Measurements from ENCODE around the gene HSD11B1. TPM values are rescaled to one million over a fixed set of nuclear protein-coding genes. Genes with fewer than 3 reads are reported as not detected.

HSD11B1 gene
- total and polyA plus RNA-seq, 9 donors, result 0.18 to 0.43 (median 0.23) TPM; not detected in 4

DNA sequence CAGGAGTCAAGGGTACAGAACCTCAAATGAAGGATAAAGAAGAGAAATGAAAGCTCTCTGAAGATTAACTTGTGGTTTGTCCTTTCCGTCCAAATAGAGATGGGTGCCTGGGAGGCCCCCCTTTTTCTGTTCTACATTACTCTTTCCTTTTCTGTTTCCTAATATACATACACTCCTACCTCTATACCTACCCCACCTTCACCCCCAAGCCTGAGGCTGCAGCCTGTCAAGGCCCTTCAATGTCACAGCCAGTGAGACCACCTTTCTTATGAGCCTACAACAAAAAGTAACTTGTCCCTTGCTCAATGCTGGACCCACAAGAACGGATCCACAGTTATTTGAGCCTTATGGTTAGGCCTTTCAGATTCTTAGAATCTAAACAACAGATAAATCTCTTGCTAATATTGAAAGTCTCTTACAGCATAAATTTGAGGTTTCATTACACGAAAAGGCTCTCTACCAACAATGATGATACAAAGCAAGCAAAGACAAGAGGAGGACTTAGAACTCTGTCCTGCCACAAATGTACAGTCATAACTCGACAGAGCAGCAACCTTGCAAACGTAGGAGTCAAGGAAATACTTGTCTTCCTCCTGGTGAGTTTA, 47.1 kb downstream of the HSD11B1 start:
- Histone ChIP-seq H3K9me3 (replicated peaks; ENCODE audit: control insufficient read depth, low read depth, low read length) (no peaks in the 10 kb centered on the region), H3K36me3 (ENCODE audit: control insufficient read depth, insufficient read depth, low read length) (no peaks in the 10 kb centered on the region), H3K4me3 (ENCODE audit: low read length) (no peak overlapping the region), H3K4me1 (ENCODE audit: control insufficient read depth, insufficient read depth, low read length) (peaks cover 9% of the 10 kb centered on the region), H3K27me3 (ENCODE audit: control insufficient read depth, insufficient read depth, low read length) (peaks cover under 1% of the 10 kb centered on the region), H3K27ac (ENCODE audit: low read length) (no peak overlapping the region)
- no peak for DNase-seq
- WGBS (ENCODE audit: insufficient coverage), result 69% methylated on average over 3 of the region's 5 CpGs

DNA sequence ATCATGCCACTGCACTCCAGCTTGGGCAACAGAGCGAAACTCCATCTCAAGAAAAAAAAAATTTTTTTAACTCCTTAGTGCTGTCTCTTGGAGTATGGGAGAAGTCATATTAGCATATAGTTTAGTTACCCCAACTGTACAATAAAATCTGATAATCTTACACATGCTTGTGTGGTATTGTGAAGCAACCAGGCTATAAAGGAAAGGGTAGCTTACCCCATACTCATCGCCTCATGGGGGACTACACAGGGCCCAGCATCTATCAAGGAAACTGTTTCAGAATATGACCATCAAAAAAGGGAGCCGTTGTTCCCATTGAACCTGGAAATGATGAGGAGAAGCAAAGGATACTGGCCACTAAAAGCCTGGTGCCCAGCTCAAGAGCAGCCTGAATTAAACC, 48.2 kb downstream of the HSD11B1 start:
- Histone ChIP-seq H3K9me3 (replicated peaks; ENCODE audit: control insufficient read depth, low read depth, low read length) (no peaks in the 10 kb centered on the region), H3K27ac (ENCODE audit: low read length) (no peak overlapping the region), H3K27me3 (ENCODE audit: control insufficient read depth, insufficient read depth, low read length) (peaks cover 3% of the 10 kb centered on the region), H3K4me3 (ENCODE audit: low read length) (no peak overlapping the region), H3K4me1 (ENCODE audit: control insufficient read depth, insufficient read depth, low read length) (peaks cover 3% of the 10 kb centered on the region), H3K36me3 (ENCODE audit: control insufficient read depth, insufficient read depth, low read length) (no peaks in the 10 kb centered on the region)
- no peak for DNase-seq
- no CpG with 5 or more reads among the region's 3 CpGs for WGBS (ENCODE audit: insufficient coverage)

DNA sequence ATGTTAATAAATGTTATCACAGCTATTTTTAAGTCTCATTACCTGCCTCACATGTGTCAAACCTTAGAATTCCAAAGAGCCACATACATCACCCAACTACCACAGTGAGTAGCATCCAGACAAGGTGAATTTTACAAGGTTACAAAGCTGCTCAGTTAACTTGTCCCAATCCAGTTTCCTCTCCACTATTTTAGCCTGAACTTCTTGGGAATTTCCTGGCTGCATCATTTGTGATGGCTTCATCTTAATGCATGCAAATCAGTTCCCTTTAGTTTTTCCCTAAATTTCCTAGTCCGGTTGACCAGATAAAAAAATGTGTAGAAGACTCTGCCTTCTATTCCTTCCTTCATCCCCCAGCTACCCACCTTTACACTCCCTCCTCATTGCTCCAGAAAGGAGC, 50.6 kb downstream of the HSD11B1 start:
- H3K4me1 ChIP-seq (ENCODE audit: control insufficient read depth, insufficient read depth, low read length), result peaks cover 16% of the 10 kb centered on the region
- no peak overlapping the region for H3K4me3 ChIP-seq (ENCODE audit: low read length)
- no peak overlapping the region for H3K27ac ChIP-seq (ENCODE audit: low read length)
- no peaks in the 10 kb centered on the region for H3K9me3 ChIP-seq (replicated peaks; ENCODE audit: control insufficient read depth, low read depth, low read length)
- H3K27me3 ChIP-seq (ENCODE audit: control insufficient read depth, insufficient read depth, low read length), result peaks cover 5% of the 10 kb centered on the region
- no peak for DNase-seq
- no CpG with 5 or more reads among the region's 1 CpG for WGBS (ENCODE audit: insufficient coverage)
- H3K36me3 ChIP-seq (ENCODE audit: control insufficient read depth, insufficient read depth, low read length), result no peaks in the 10 kb centered on the region

DNA sequence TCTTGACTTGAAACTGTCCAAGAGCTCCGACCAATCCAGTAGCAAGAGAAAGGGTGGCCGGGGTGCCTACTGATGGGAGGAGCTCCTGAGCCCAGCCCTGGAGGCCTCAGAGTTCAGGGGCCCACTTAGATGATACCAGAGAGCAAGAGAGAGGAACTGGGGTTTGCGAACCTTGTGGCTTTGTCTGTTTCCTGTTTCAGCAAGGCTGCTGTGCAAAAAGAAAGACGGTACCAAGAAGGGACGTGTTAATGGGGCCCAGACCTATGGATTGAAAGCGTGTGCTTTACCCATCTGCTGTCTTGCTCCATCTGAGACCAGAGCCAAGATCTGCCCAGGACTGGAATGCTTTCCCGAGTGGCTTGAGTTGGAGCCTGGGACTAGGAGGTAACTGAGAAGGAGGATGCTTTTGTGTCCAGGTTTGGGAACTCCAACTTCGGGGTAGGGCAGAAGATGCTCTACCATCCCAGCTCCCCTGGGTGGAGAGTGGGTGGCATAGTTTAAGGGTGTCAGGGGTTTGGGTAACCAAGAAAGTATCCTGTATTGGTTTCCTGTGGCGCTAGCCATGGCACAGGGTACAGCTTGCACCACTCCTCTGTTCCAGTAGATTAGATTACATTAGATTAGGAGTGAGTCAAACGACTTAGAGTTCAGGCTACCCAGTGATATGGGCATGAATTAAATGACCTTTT, 51.4 kb downstream of the HSD11B1 start, which contains the start of gene TRAF3IP3:
TRAF3IP3 (plus strand) TSS at position 128 of the 689 bp plus-strand sequence. CDS start 3,987 bp downstream, outside the sequence.
- WGBS (ENCODE audit: insufficient coverage), result 65% methylated on average over 7 of the region's 10 CpGs
- Histone ChIP-seq H3K27ac (ENCODE audit: low read length) (peak within 1 kb of the TSS; percentile 42), H3K36me3 (ENCODE audit: control insufficient read depth, insufficient read depth, low read length) (no peaks in the 10 kb centered on the region), H3K9me3 (replicated peaks; ENCODE audit: control insufficient read depth, low read depth, low read length) (no peaks in the 10 kb centered on the region), H3K4me1 (ENCODE audit: control insufficient read depth, insufficient read depth, low read length) (peaks cover 16% of the 10 kb centered on the region), H3K4me3 (ENCODE audit: low read length) (peak within 1 kb of the TSS; percentile 24), H3K27me3 (ENCODE audit: control insufficient read depth, insufficient read depth, low read length) (peaks cover 5% of the 10 kb centered on the region)
- peak; percentile 62 for DNase-seq

DNA sequence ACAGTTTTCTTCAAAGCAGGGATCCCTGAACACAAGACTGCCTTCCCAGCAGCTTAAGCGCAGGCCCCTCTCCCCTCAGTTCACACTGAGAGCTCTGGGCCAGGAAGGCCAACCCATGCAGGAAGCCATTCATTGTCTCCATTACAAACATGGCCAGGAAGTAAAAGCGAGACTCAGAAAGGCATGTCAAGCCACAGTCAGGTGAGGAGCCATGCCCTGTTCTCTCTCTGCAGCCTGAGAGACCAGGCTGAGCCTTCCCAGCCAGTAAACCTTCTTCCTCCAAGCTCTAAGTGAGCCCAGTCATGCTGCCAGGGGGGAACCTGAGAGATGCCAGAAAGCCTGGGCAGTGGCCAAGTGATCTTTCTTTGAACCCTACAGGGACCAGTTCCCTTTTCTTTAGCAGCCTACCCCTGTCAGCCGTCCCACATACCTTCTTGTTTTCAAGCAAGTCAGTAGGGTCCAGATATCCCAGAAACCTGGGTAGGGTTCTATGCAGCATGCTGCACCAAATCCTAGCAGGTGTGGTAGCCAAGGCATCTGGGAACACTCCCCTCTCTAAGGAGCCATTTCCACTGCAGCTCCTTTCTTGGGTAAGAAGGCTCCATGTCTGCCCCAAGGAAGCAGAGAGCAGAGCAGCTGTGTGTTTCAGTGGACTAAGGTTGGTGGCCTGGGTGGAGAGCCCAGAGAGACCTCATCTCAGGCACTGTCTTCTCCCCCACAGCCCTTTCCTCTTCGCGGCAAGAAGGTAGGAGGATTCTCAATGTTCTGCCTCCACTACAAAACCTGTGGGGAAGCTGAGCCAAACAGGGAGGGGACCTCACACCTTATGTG, 52.2 kb downstream of the HSD11B1 start:
- Histone ChIP-seq H3K27me3 (ENCODE audit: control insufficient read depth, insufficient read depth, low read length) (peaks cover 5% of the 10 kb centered on the region), H3K27ac (ENCODE audit: low read length) (peak overlapping the region; percentile 42), H3K9me3 (replicated peaks; ENCODE audit: control insufficient read depth, low read depth, low read length) (no peaks in the 10 kb centered on the region), H3K4me3 (ENCODE audit: low read length) (peak overlapping the region; percentile 24), H3K4me1 (ENCODE audit: control insufficient read depth, insufficient read depth, low read length) (peaks cover 16% of the 10 kb centered on the region), H3K36me3 (ENCODE audit: control insufficient read depth, insufficient read depth, low read length) (no peaks in the 10 kb centered on the region)
- WGBS (ENCODE audit: insufficient coverage), result 61% methylated on average over 3 of the region's 5 CpGs
- DNase-seq, result peak; percentile 34

DNA sequence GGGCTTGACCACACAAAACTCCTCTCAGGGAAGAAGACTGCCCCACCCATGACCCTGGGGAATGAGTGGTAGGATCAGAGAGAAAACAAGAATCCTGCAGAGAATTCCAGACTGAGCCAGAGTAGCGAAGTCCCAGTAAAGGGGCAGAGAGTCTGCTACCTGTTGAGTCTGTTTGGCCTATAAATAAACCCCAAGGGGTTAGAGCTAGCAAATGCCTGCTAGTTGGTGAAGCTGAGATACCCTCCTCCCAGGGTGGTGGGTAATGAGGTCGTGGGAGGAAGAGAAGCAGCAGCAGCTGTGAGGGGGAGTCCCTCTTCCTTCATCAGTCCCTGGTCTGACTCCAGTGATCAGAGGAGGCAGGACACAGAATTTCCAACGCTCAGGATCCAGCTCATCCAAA, 53.8 kb downstream of the HSD11B1 start:
- H3K4me1 ChIP-seq (ENCODE audit: control insufficient read depth, insufficient read depth, low read length), result peaks cover 16% of the 10 kb centered on the region
- WGBS (ENCODE audit: insufficient coverage), result 75% methylated on average over 1 of the region's 3 CpGs
- H3K27ac ChIP-seq (ENCODE audit: low read length), result no peak overlapping the region

DNA sequence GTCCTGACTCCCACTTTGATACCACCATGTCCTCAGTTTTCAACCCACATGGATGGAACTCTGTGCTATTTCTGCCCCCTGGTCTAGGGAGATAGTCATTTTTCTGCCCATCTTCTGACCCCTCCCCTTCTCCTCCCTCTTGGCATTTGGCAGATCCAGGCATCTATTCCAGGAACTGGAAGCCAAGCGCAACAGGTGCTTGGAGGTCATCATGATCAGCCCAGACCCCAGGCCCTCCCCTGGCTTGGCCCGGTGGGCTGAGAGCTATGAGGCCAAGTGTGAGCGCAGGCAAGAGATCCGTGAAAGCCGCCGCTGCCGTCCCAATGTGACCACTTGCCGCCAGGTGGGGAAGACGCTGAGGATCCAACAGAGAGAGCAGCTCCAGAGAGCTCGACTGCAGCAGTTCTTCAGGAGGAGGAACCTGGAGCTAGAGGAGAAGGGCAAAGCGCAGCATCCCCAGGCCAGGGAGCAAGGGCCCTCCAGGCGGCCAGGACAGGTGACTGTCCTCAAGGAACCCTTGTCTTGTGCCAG, 55.2 kb downstream of the HSD11B1 start:
- no peak overlapping the region for H3K27ac ChIP-seq (ENCODE audit: low read length)
- DNase-seq, result peak; percentile 23
- no peak overlapping the region for H3K4me3 ChIP-seq (ENCODE audit: low read length)
- WGBS (ENCODE audit: insufficient coverage), result 85% methylated on average over 12 of the region's 12 CpGs
- peaks cover 5% of the 10 kb centered on the region for H3K27me3 ChIP-seq (ENCODE audit: control insufficient read depth, insufficient read depth, low read length)
- H3K36me3 ChIP-seq (ENCODE audit: control insufficient read depth, insufficient read depth, low read length), result no peaks in the 10 kb centered on the region
- no peaks in the 10 kb centered on the region for H3K9me3 ChIP-seq (replicated peaks; ENCODE audit: control insufficient read depth, low read depth, low read length)
- H3K4me1 ChIP-seq (ENCODE audit: control insufficient read depth, insufficient read depth, low read length), result peaks cover 16% of the 10 kb centered on the region

More for the DNA sequence above, 53.8 kb downstream of the HSD11B1 start:
- Histone ChIP-seq H3K9me3 (replicated peaks; ENCODE audit: control insufficient read depth, low read depth, low read length) (no peaks in the 10 kb centered on the region), H3K27me3 (ENCODE audit: control insufficient read depth, insufficient read depth, low read length) (peaks cover 5% of the 10 kb centered on the region), H3K36me3 (ENCODE audit: control insufficient read depth, insufficient read depth, low read length) (no peaks in the 10 kb centered on the region), H3K4me3 (ENCODE audit: low read length) (no peak overlapping the region)
- no peak for DNase-seq

DNA sequence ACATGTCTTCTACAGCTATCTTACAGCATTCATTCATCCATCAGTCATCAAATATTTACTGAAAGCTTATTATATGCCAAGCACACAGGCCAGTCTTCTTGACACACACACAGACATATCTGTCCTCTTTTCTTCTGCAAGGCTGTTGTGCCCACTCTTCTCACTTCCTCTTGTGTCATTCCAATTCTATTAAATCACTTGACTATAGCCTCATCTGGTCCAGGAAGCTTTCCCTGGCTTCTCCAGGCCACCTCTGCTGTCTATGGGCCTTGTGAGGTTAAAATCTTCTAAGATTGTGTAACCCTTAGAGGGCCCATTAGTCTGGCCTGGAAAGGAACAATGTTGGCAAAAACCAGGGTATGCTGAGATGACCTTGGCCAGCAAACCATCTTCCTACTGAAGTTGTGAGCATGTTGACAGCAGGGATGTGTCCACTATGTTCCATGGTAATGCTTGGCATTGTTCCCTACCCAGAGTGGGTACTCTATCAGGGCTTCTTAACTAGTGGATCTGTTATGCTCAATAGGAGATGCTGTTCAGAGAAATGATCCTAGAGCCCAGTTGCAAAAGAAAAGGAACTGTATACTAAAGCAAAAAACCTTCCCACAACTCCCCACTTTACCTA, 56.5 kb downstream of the HSD11B1 start:
- DNase-seq, result no peak
- no peak overlapping the region for H3K27ac ChIP-seq (ENCODE audit: low read length)
- no peaks in the 10 kb centered on the region for H3K36me3 ChIP-seq (ENCODE audit: control insufficient read depth, insufficient read depth, low read length)
- peaks cover 5% of the 10 kb centered on the region for H3K27me3 ChIP-seq (ENCODE audit: control insufficient read depth, insufficient read depth, low read length)
- H3K4me3 ChIP-seq (ENCODE audit: low read length), result no peak overlapping the region
- H3K9me3 ChIP-seq (replicated peaks; ENCODE audit: control insufficient read depth, low read depth, low read length), result no peaks in the 10 kb centered on the region
- peaks cover 16% of the 10 kb centered on the region for H3K4me1 ChIP-seq (ENCODE audit: control insufficient read depth, insufficient read depth, low read length)

DNA sequence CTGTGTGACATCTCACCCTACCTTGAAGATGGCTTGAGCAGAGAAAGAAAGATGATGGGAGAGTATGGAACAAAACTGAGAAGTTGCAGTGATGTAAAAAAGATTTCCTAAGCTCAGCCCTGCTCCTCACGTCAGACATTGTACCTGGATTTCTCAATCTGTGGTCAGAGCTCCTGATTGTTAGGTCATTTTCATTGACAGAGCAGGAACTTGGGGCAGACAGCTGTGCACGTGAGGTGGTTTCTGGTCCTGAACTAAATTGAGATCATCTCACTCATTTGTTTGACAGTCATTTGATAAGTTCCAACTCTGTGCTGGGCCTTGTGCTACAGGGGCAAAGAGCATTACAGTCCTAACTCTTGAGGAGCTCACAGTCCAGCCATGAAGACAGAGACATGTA, 61.4 kb downstream of the HSD11B1 start:
- no peak for DNase-seq
- H3K4me3 ChIP-seq (ENCODE audit: low read length), result no peak overlapping the region
- H3K27ac ChIP-seq (ENCODE audit: low read length), result no peak overlapping the region
- no peaks in the 10 kb centered on the region for H3K9me3 ChIP-seq (replicated peaks; ENCODE audit: control insufficient read depth, low read depth, low read length)
- H3K4me1 ChIP-seq (ENCODE audit: control insufficient read depth, insufficient read depth, low read length), result peaks cover 13% of the 10 kb centered on the region
- H3K36me3 ChIP-seq (ENCODE audit: control insufficient read depth, insufficient read depth, low read length), result no peaks in the 10 kb centered on the region
- 61% methylated on average over 2 of the region's 2 CpGs for WGBS (ENCODE audit: insufficient coverage)
- no peaks in the 10 kb centered on the region for H3K27me3 ChIP-seq (ENCODE audit: control insufficient read depth, insufficient read depth, low read length)

DNA sequence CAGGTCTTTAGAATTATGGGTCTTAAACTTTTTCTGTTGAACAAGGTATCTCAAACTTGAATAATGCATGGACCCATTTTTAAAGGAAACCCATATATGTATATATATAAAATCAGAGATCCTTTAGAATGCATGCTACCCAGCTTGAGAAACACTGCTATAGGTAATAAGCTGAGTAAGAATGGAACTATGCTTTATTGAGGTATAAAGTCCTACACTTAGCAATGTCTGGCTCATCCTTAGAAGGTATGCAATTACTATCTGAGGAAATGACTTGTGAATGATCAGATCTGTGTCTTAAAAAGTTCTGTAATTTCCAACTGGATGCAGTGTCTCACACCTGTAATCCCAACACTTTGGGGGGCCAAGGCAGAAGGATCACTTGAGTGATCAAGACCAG, 62.5 kb downstream of the HSD11B1 start:
- Histone ChIP-seq H3K27me3 (ENCODE audit: control insufficient read depth, insufficient read depth, low read length) (no peaks in the 10 kb centered on the region), H3K27ac (ENCODE audit: low read length) (no peak overlapping the region), H3K4me1 (ENCODE audit: control insufficient read depth, insufficient read depth, low read length) (peaks cover 13% of the 10 kb centered on the region), H3K36me3 (ENCODE audit: control insufficient read depth, insufficient read depth, low read length) (no peaks in the 10 kb centered on the region), H3K4me3 (ENCODE audit: low read length) (no peak overlapping the region), H3K9me3 (replicated peaks; ENCODE audit: control insufficient read depth, low read depth, low read length) (no peaks in the 10 kb centered on the region)
- no peak for DNase-seq
